SKM-1 (cell line): ENCODE results near the gene WDR62.
"Not testable (repeated sequence)": the region's sequence is repeated elsewhere in the genome, so short reads cannot be mapped to it uniquely, and the experiment has no call there.

ENCODE experiments used
- DNase-seq: peaks from one replicate; lab custom pipeline; 2025; ENCODE audit not compliant: unreplicated experiment; lab: John Stamatoyannopoulos, UW

WDR62 gene

DNA sequence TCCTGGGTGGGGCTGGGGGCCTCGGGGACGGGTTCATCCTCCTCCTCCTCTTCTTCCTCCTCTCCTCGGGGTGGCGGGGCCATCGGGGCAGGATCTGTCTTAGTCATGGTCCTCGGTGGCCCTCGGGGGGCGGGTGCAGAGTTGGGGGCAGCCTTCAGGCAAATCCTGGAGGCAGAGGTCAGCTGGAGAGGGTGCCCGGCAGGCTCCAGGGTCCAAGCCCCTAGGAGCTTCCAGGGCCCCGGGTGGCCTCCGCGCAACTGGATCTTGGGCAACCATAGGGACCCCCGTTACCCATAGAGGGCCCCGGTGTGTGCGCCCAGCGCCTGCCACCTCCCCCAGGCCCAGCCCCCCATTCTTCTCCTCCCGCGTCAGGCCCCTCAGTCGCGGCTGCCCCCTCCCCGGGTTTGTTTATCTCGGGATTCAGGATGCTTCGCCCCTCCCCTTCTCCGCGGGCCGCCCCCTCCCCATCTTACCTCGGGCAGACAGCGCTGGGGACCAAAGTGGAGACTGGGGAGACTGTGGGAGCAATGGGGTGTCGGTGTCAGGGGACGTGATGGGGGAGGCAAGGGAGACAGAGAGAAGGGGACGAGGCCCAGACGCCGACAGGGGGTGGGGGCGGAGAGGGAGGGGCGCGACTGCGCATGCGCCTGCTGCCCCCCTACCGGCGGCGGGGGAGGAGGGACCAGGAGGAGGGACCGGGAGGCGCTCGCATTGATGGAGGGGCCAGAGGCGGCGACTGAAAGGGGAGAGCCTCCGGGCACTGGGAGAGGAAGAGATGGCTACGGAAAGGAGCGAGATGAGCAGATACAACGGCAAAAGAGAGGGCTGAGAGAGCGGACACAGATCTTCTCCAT is 22.2 kb upstream of the WDR62 start, which contains the start of gene CLIP3:
Gene CLIP3 (minus strand): TSS at position 623 of the 854 bp plus-strand sequence. CDS start 516 bp downstream, at position 107.
- no peak for DNase-seq

DNA sequence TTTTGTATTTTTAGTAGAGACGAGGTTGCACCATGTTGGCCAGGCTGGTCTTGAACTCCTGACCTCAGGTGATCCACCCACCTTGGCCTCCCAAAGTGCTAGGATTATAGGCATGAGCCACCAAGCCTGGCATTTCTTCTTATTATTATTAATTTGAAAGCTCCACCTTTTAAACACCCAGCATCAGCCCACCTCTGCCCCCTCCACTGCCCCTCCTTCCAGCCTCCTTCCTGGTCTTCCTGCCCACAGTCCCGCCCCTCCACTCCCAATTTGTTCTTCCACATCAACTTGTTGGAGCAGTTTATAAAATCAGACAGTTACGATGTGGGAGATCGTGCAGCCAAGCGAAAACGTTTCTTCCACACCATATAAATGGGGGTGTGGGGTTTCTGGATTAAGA is 14.2 kb upstream of the WDR62 start:
- no peak for DNase-seq

- DNase-seq, result not testable (repeated sequence)
Observed at GRCh38 chr19:36041092-36041491, 13.6 kb upstream of the WDR62 start.

DNA sequence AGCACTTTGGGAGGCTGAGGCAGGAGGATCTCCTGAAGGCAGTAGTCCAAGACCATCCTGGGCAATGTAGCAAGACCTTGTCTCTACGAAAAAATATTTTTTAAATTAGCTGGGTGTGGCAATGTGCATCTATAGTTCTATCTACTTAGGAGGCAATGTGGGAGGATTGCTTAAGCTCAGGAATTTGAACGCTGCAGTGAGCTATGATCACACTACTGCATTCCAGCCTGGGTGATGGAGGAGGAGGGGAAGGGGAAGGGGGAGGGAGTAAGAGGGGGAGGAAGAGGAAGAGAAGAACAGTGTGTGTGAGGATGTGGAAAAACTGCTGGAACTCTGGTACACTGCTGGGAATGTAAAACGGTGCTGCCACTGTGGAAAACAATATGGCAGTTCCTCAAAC is 12.9 kb upstream of the WDR62 start:
- no peak for DNase-seq

DNA sequence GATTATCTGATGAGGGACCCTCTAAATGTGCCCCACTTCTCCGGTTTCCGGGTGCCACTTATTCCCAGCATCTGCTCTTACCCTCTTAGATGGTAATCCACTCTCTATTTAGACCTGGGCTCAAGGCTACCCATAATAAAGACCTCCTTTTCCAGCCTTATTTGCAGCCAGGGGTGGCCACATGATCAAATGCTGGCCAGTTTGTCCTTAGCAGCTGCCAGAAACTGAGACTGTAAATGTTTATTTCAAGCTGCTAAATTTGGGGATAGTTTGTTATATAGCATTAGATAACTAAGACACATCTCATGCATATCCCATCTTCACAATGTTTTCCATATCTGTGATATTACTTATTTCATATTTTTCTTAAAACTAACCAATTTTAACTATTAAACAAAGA is 10.7 kb upstream of the WDR62 start:
- no peak for DNase-seq

DNA sequence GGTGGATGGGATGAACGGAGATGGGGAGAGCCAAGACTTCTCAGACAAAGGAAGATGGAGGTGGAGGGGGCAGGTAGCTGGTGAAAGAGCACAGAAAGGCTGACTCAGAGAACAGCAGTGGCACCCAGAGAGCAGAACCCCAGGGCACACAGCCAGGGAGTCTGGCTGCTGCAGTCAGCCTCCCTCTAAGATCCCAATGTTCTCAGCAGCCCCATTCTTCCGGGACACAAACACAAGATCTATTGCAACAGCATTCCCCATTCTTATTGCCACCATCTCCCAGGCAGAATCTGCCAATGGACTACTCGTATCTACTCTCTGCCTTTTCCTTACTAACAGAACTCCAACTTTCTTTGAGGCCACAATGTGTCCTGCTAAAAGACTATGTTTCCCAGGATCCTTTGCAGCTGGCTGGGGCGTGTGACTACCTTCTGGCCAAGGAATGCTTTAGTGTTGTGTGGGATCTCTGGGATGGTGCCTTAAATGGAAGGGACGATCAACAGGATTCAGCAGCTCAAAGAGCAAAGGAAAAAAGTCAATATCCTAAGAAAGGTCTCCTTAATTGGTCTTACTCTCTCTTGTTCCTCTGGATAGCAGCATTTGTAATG is 8.2 kb upstream of the WDR62 start:
- DNase-seq, result no peak

GRCh38 chr19:36047835-36048234 is 6.9 kb upstream of the WDR62 start:
- DNase-seq, result no peak

- DNase-seq, result no peak
Observed at GRCh38 chr19:36049080-36049698, 5.5 kb upstream of the WDR62 start.

- no peak for DNase-seq
Observed at GRCh38 chr19:36051236-36051635, 3.5 kb upstream of the WDR62 start.

- no peak for DNase-seq
Observed at GRCh38 chr19:36051637-36052036, 3.1 kb upstream of the WDR62 start.

DNA sequence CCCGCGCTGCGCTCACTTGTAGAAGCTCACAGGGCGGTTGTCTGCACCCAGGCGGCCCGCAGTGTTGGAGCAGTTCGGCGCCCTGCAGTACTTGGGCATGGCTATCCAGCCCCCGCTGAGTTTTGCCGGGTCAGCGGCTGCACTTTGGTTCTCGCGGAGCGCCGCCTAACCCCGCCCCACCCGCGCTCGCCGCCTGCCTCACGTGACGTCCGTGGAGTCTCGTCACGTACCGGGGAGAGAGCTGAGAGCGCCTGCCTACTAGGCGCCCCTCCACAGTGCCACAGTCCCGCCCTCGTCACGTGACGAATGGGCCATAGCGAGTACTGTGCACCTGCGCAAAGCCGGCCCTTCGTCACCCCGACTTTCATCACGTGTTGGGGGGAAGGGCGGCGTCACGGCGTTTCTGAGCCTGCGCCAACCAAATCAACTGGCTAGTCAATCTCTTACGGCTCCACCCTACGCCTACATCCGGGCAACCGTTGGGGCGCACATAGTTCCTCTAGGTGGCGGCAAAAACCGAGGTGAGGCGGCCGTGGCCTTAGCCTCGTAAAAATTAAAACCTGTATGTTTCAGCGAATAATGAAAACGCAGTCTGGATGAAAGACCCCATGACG is 471 bp upstream of the WDR62 start, which contains the start of gene THAP8:
Gene THAP8 (minus strand): TSS at position 167 of the 614 bp plus-strand sequence. CDS start 68 bp downstream, at position 99.
- peak; percentile 96 for DNase-seq

- DNase-seq, result no peak
Observed at GRCh38 chr19:36058481-36059179, 3.9 kb downstream of the WDR62 start.

- DNase-seq, result no peak
Observed at GRCh38 chr19:36059180-36059910, 4.6 kb downstream of the WDR62 start.

- no peak for DNase-seq
Observed at GRCh38 chr19:36060430-36060829, 5.7 kb downstream of the WDR62 start.

- no peak for DNase-seq
Observed at GRCh38 chr19:36061367-36061766, 6.7 kb downstream of the WDR62 start.

DNA sequence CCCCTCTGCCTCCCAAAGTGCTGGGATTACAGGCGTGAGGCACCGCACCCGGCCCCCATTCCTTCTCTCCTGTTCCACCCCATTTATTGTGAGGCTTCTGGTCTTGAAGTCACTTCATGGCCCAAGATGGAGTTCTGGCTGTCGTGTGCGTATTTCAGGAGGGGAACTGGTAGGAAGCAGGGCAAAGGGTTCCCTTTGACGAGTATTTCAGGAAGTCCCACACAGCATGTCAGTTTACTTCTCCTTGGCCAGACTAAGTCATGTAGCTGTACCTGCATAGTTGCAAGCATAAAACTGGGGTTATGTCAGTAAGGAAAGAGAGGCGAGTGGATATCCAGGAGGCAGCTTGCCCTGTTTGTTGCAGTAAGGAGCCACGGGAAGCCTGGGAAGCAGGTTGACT is 10.1 kb downstream of the WDR62 start:
- DNase-seq, result no peak

- no peak for DNase-seq
Observed at GRCh38 chr19:36067681-36068080, 13.0 kb downstream of the WDR62 start.

- DNase-seq, result not testable (repeated sequence)
Observed at GRCh38 chr19:36068810-36069499, 14.3 kb downstream of the WDR62 start.

GRCh38 chr19:36072081-36072480 is 17.4 kb downstream of the WDR62 start:
- DNase-seq, result no peak
